A549 (cell line): ENCODE data around the gene HEATR1.

ENCODE experiments used
- CBX2 ChIP-seq: fragments of 200-600 bp; sonication (generic); IDR thresholded peaks from 2 replicates; pipeline ENCODE4 v1.6.1; 2016; ENCODE audit warnings: low read depth, mild to moderate bottlenecking, borderline replicate concordance
- CEBPB ChIP-seq, 2 experiments: fragments of >200 bp in 1 of 2; sonication (Bioruptor Twin) in 1 of 2; formaldehyde crosslinking in 1 of 2; IDR thresholded peaks; 2 replicates each; pipeline ENCODE4 v1.6.1; 2012 to 2016
- CHD2 ChIP-seq: fragments of 150-350 bp; IDR thresholded peaks from 2 replicates; pipeline ENCODE4 v1.6.1; 2014; ENCODE audit warnings: low read length; ENCODE audit not compliant: partially characterized antibody
- CHD4 ChIP-seq: fragments of 200-600 bp; sonication (generic); IDR thresholded peaks from 2 replicates; pipeline ENCODE4 v1.6.1; 2016; ENCODE audit warnings: antibody characterized with exemption, mild to moderate bottlenecking, borderline replicate concordance
- ELK1 ChIP-seq: fragments of 150-350 bp; IDR thresholded peaks from 2 replicates; pipeline ENCODE4 v1.6.1; 2014; ENCODE audit warnings: low read depth, mild to moderate bottlenecking, low read length
- EP300 ChIP-seq, 2 experiments: fragments of >200 bp; sonication (Bioruptor Twin); formaldehyde crosslinking; IDR thresholded peaks; 2 replicates in 1 of 2; 3 replicates in 1 of 2; pipeline ENCODE4 v1.6.1; 2016 to 2017
- HDAC2 ChIP-seq: fragments of 200-600 bp; sonication (generic); IDR thresholded peaks from 2 replicates; pipeline ENCODE4 v1.6.1; 2016
- HOXB5 ChIP-seq: fragments of 250-450 bp; sonication (Bioruptor Pico); IDR thresholded peaks from 2 replicates; pipeline ENCODE4 v1.5.0; 2020; ENCODE audit warnings: mild to moderate bottlenecking, moderate library complexity
- JUNB ChIP-seq: fragments of >200 bp; sonication (Bioruptor Twin); formaldehyde crosslinking; IDR thresholded peaks from 2 replicates; pipeline ENCODE4 v1.6.1; 2016
- POLR2A ChIP-seq: IDR thresholded peaks from 2 replicates; pipeline ENCODE4 v1.6.1; 2012; ENCODE audit warnings: mild to moderate bottlenecking, low read length
- RARB ChIP-seq: fragments of 250-450 bp; sonication (Bioruptor Pico); IDR thresholded peaks from 2 replicates; pipeline ENCODE4 v1.8.0; 2021; ENCODE audit warnings: mild to moderate bottlenecking, moderate library complexity
- RCOR1 ChIP-seq: fragments of 150-350 bp; IDR thresholded peaks from 2 replicates; pipeline ENCODE4 v1.6.1; 2014; ENCODE audit warnings: antibody characterized with exemption, low read length, low read depth
- TF ChIP-seq, protein P1 (sequence below): fragments of >200 bp; sonication (Bioruptor Twin); formaldehyde crosslinking; IDR thresholded peaks from 3 replicates; pipeline ENCODE4 v1.5.1; 2016
- TF ChIP-seq, protein P2 (sequence below): fragments of 450-650 bp; IDR thresholded peaks from 2 replicates; pipeline ENCODE4 v1.6.1; 2014; ENCODE audit warnings: antibody characterized with exemption

DNA sequence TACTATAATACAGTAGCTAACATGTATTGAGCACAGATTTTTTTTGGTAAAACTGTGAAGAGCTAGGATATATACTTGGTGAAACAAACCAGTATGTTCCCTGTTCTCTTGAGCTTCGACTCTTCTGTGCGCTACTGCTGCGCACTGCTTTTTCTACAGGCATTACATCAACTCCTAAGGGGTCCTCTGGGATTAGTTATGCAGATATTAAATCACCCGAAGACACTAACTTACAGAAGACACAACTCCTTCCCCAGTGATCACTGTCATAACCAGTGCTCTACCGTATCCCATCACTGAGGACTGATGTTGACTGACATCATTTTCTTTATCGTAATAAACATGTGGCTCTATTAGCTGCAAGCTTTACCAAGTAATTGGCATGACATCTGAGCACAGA lies 55.9 kb downstream of the HEATR1 start:
- TF ChIP-seq ELK1 (no peak), RARB (CRISPR knock-in tag) (no peak), POLR2A (no peak), CEBPB (IDR thresholded peaks at IDR 0.05) (no peak), CHD4 (no peak), HDAC2 (no peak), CBX2 (no peak), CHD2 (no peak), HOXB5 (CRISPR knock-in tag) (no peak), EP300 (IDR thresholded peaks at IDR 0.05) (no peak), RCOR1 (no peak), JUNB (no peak)
- TF ChIP-seq, protein P1, sequence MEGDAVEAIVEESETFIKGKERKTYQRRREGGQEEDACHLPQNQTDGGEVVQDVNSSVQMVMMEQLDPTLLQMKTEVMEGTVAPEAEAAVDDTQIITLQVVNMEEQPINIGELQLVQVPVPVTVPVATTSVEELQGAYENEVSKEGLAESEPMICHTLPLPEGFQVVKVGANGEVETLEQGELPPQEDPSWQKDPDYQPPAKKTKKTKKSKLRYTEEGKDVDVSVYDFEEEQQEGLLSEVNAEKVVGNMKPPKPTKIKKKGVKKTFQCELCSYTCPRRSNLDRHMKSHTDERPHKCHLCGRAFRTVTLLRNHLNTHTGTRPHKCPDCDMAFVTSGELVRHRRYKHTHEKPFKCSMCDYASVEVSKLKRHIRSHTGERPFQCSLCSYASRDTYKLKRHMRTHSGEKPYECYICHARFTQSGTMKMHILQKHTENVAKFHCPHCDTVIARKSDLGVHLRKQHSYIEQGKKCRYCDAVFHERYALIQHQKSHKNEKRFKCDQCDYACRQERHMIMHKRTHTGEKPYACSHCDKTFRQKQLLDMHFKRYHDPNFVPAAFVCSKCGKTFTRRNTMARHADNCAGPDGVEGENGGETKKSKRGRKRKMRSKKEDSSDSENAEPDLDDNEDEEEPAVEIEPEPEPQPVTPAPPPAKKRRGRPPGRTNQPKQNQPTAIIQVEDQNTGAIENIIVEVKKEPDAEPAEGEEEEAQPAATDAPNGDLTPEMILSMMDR: no peak
- TF ChIP-seq, protein P2, sequence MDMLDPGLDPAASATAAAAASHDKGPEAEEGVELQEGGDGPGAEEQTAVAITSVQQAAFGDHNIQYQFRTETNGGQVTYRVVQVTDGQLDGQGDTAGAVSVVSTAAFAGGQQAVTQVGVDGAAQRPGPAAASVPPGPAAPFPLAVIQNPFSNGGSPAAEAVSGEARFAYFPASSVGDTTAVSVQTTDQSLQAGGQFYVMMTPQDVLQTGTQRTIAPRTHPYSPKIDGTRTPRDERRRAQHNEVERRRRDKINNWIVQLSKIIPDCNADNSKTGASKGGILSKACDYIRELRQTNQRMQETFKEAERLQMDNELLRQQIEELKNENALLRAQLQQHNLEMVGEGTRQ: no peak
